Stimulated activated CD4-positive, alpha-beta T cell treated with anti-CD3 and anti-CD28 coated beads, Interleukin-1b, Interleukin-23, amount 100 ng/mL, for 1 hour (primary cell): ENCODE measurements around the gene OSMR.
"Not testable (repeated sequence)": the region's sequence is repeated elsewhere in the genome, so short reads cannot be mapped to it uniquely, and the experiment has no call there.

Experiments
- DNase-seq, 2 donors: peaks; one replicate each; pipeline ENCODE4 v3.0.0-alpha.2; 2020; ENCODE audit warnings: low read depth in 2 of 2

Gene OSMR

DNA sequence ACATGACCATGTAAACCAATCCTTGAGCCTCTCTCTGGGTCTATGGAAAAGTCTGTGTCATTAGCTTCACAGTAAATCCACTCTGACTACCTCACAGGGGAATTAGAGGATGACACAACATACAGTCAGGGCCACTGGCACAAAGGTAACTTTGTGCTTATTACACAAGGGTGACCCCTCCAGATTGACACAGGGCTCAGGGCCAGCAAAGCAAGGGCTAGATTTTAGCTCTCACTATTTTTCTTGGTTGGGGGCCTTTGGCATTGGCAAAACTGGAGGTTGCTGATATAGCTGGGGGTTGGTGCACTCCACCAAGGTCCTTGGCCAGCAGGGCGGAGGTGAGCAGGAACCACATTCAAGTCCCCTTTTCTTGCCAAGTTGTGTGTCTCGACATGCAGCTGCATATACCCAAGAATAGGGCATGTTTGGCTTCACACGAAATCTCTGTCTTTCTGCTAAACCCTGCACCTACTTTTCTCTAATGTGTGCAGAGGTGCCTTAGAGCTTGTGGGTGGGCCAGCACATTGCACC, 15.2 kb upstream of the OSMR start:
- no peak for DNase-seq

DNA sequence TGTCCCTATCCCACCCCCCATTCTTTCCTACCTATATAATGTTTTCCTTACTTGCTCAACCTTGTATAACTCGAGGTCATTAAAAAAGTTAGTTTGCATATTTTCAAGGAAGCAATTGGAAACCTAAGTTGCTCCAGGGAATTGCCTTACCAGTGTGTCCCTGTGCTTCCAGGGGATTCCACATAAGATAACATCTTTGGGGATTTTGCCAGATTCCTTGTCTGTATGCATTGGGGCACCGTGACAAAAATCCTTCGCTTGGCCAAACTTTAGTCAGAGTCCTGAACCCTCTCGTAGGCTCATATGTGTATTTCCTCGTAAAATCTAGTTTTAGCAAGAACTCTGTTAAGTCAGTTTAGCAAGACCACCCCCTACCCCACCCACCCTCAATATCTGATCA, 14.7 kb upstream of the OSMR start:
- DNase-seq: no peak

DNA sequence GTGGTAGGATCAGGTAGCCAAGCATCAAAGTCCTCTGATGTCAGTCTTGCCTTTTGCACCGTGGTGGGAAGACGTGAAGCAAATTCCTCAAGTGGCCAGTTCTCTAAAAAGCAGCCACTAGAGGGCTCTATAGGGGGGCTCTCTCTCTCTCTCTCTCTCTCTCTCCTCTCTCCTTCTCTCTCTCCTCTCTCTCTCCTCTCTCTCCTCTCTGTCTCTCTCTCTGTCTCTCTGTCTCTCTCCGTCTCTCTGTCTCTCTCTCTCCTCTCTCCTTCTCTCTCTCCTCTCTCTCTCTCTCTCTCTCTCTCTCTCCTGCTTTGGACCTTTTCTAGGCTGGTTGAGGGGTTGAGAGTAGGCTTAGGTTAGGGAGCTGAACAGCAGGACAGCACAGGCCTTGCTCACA, 13.9 kb upstream of the OSMR start:
- DNase-seq: no peak

- DNase-seq: no peak
Observed at GRCh38 chr5:38832810-38833209, 13.0 kb upstream of the OSMR start.

DNA sequence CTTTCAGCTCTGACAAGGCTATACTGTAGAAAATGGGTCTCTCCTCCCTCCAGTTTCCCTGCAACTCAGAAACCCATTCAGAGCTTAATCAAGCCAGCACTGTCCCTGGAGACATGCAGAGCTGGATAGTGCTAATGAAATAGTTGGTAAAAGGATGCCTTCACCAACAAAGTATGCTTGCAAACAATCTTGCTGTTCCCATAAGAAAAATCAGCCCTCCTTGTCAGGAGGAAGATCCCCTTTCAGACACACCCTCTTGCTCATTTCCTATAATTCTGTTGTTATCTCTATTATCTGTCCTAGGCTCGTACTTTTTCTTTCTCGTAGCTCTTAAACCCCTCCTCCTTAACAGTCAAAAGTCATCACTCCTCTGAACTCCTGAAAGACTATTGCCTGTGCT, 9.9 kb upstream of the OSMR start:
- DNase-seq: no peak

GRCh38 chr5:38837416-38837815, 8.4 kb upstream of the OSMR start:
- no peak for DNase-seq

DNA sequence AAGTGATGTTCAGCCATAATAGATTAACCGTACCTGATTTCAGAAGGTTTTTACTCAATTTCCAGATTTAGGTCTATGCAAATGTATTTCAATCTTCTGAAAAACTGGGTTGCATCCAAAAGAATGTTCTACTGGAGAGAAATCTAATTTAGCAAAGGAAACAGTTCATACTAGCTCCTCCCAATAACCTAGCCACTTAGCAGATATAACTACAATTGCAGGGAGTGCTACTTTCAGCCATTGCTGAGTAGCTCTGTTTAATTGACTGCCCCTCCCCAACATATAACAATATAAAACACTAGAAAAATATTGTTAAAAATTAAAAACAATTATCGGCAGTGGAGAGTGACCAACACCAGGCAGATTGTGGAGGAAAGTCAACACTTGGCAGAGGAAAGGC, 7.9 kb upstream of the OSMR start:
- DNase-seq: no peak

DNA sequence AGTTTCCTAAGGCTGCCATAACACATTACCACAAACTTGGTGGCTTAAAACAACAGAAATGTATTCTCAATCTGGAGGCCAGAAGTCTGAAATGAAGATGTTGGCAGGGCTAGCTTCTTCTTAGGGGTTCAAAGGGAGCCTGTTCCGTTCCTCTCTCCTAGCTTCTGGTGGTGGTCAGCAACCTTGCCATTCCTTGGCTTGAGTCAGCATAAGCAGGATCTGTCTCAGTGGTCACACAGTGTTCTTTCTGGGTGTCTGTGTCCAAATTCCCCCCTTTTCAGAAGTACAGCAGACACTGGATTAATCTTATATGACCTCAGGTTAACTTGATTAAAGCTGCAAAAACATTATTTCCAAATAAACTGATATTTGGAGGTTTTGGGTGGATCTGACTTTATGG, 2.1 kb upstream of the OSMR start:
- no peak for DNase-seq

DNA sequence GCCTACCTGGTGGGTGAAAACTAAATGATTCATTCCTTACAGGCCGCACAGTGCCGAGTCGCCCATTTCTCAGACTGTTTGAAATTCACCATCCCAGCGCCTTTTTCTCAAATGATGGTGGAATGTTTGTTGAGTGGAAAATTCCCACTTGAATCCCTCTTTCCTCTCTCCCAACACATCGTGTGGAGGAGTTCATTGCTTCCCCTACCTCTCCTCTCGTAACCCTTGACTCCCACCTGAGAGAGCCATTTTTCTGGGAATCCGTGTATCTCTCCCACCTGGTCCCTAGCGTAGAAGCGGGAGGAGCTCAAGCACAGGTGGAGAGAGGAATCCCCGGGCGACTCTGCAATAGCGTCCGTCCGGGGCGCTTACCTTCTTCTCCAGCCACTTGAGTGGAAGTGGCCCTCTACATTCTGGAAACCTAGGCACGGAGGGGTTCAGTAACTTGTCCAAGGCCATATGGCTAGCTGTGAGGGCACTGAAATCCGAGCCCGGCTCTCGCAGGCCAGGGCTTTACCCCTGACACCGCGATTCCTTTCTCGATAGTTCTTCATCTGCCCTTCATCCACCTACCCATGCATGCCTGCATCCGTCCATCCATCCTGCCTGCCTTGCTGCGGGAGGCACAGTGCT, 683 bp downstream of the OSMR start:
- DNase-seq: no peak

DNA sequence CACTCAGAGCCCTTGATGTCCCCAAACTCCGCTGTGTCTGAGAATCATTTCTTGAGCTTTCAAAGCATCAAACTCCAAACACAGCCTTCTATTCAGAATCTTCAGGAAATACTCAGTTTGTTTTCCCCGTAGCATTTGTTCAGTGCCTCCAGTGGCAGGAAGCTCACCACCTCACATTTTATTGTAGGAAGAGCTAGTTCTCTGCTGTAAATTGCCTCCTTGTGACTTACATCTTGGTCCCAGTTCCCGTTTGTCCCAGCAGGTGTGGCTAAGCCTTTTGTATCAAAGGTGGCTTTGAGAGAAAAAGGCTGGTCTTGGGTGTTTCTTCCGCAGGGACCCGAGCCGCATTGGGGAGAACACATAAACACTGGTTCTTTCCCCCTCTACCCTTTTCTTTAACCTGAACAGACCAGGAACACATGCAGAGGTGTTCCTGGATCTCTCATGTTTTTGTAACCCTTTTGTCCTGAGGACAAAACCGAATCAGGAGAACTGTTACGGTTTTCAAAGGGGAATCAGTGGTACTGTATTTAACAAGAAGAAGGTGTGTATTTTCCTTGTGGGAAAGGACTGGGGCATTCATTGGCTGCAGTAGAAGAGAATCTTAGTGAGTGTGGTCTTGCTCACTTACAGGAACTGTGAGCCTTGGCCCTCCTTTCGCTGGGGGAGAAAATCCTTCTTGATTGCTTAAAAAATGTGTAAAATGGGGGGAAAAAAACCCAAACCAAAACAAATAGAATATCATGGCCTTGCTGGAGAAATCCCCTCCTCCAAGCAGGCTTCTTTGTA, 1.9 kb downstream of the OSMR start:
- DNase-seq: no peak

DNA sequence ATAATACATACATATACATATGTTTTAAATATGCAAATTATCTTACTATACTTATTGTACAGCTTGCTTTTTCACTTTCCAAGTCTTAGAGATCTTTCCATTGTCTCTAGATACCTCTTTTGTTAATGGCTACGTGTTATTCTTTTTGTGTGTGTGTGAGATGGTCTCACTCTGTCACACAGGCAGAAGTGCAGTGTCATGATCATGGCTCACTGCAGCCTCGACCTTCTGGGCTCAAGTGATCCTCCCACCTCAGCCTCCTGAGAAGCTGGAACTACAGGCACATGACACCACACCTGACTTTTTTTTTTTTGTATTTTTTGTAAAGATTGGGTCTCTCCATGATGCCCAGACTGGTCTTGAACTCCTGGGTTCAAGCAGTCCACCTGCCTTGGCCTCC, 2.8 kb downstream of the OSMR start:
- no peak for DNase-seq

DNA sequence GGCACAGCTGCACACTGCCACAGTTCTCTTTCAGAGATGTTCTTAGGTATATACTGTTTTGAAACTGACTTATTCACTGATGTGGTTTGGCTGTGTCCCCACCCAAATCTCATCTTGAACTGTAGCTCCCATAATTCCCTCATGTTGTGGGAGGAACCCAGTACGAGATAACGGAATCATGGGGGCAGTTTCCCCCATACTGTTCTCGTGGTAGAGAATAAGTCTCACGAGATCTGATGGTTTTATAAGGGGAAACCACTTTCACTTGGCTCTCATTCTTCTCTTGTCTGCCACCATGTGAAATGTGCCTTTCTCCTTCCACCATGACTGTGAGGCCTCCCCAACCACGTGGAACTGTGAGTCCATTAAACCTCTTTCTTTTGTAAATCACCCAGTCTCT, 5.8 kb downstream of the OSMR start:
- DNase-seq: not testable (repeated sequence)

DNA sequence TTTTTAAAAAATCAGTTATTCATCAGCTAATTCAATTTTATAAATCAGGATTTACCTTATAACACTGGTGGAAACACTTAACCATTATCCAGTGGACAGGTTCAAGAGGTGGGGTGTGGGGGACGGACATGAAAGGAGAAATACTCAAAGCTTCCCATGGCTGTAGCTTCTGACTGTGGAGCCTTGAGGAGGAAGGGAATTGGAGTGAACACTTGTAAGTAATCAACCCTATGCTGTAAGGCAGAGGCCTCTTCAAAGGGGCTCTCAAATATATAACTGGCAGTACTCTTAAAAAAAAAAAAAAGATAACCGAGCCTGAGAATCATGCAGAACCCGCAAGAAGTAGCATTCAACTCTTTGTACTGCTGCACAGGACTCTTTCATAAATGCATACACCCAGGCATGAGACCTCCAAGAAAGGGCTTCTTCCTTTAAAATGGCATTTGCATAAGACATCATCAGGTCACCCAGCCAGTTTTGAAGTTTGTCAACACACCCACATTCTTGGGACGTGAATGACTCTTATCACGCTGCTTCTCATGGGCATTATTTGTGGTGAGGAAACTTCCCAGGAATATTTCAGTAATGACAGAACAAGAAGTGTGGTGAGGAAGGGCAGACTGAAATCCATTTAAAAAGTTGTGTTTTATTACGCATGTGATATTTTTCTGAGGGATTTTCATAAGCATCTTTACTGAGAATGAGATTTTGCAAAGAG, 8.1 kb downstream of the OSMR start:
- no peak for DNase-seq

DNA sequence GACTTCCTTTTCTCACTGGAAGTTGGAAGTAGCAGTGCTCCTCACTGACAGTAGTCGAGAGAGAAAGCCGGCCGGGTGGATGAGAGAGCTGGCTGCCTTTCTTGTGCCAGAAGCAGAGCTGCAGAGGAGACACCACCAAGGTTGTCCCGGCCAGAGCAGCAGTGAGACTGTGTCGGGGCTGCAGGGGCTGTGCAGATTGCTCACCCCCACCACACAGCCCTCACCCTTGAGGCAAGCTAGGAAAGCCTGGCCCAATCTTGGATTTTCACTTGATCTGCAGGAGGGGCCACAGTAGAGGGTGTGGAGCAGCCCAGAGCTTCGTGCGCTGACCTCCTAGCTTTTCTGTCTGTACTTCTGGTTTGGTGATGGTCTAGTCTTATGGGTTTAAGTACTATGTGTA, 9.1 kb downstream of the OSMR start:
- no peak for DNase-seq

DNA sequence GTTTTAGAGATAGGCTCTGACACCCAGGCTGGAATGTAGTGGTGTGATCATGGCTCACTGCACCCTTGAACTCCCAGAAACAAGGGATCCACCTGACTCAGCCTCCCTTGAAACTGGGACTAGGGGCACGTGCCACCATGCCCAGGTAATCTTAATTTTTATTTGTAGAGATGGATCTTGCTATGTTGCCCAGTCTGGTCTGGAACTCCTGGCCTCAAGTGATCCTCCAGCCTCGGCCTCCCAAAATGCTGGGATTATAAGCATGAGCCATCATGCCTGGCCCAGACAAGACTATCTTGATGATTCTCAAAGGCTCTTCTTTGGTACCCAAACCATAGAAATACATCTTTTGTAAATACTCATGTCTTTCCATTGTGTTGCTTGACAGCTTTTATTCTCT, 10.8 kb downstream of the OSMR start:
- no peak for DNase-seq

DNA sequence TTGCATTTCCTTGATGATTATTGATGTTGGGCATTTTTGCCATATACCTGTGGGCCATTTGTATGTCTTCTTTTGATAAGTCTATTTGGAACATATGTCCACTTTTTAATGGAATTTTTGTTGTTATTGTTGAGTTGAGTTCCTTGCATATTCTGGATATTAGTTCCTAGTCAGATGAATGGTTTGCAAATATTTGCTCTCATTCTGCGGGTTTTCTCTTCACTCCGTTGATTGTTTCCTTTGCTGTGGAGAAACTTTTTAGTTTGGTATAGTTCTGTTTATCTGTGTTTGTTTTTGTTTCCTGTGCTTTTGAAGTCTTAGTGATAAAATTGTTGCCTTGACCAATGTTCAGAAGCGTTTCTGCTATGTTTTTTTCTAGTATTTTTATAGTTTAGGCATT, 13.0 kb downstream of the OSMR start:
- no peak for DNase-seq

- DNase-seq: not testable (repeated sequence)
Observed at GRCh38 chr5:38861986-38862770, 16.4 kb downstream of the OSMR start.

GRCh38 chr5:38866362-38867031, 20.7 kb downstream of the OSMR start:
- DNase-seq: no peak

DNA sequence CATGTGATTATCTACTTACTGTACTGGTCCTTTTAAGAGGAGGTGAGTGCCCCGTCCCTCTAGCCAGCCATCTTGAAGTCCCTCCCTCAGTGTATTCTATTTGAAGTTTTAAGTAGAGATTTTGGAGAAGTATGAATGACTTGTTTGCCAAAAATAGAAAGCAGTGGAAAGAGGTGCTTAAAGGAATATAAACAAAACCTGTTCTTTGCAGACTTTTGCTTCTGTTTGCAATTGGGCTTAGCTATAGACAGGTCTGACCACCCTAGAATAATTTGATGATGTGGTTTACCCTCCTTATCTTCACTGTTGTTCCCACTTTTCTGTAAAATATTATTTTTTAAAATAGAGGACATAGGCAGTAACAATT, 21.2 kb downstream of the OSMR start:
- DNase-seq: no peak

- no peak for DNase-seq
Observed at GRCh38 chr5:38867416-38867815, 21.6 kb downstream of the OSMR start.

- DNase-seq: no peak
Observed at GRCh38 chr5:38870595-38870994, 24.8 kb downstream of the OSMR start.
